Measurements from ENCODE around the gene HPS3.

- TF ChIP-seq CTCF (conservative IDR thresholded peaks at IDR 0.05 in 1 of 2, IDR thresholded peaks at IDR 0.05 in 1 of 2; ENCODE audit: extremely low read depth in 1 of 2, insufficient read depth in 1 of 2, low read depth in 1 of 2, low read length in 2 of 2) = no peak
- no peak for TF ChIP-seq EZH2 (IDR thresholded peaks at IDR 0.05; ENCODE audit: borderline replicate concordance, low read length)
Measured at GRCh38 chr3:149198611-149199010, 69.2 kb downstream of the HPS3 start.

Data from mammary epithelial cell (primary cell).